Subcutaneous adipose tissue (tissue), 4 donors: ENCODE results near the gene CHRNA4. TPM values are rescaled to one million over a fixed set of nuclear protein-coding genes. Genes with fewer than 3 reads are reported as not detected.

ENCODE experiments used
- total RNA-seq, 4 donors: library from RNA; depleted of rRNA; stranded (reverse); fragments of >200 nt; gene quantifications; one replicate each; pipeline ENCODE4 v1.1.0, GENCODE V29; 2016
- TF ChIP-seq, protein P1 (sequence below): fragments of 450-650 bp; IDR thresholded peaks from one replicate; pipeline ENCODE4 v1.5.1; 2016; ENCODE audit warnings: low read depth, mild to moderate bottlenecking, control low read depth, antibody characterized with exemption, moderate library complexity

CHRNA4 gene
- total RNA-seq, 4 donors from 2014 or later, result not detected

DNA sequence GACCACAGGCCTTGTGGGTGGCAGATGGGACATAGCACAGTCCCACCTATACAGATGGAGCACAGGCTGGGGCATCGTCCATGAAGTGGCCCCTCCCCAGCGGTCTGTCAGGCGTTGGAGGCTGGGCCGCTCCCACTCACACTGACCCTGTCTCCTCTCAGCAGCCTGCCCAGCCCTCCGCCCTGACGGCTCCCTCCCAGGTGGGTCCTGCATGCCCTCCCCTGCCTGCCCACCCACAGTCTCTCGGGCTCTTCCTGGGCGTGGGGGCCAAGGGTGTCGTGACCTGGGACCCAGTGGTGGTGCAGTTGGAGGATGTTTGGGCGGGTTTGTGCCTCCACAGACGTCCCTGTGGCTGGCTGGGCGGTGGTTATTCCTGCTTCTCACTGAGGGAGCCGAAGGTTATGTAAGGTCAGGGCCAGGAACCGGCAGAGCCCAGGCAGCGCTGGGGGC, 45.9 kb downstream of the CHRNA4 start:
- TF ChIP-seq, protein P1, sequence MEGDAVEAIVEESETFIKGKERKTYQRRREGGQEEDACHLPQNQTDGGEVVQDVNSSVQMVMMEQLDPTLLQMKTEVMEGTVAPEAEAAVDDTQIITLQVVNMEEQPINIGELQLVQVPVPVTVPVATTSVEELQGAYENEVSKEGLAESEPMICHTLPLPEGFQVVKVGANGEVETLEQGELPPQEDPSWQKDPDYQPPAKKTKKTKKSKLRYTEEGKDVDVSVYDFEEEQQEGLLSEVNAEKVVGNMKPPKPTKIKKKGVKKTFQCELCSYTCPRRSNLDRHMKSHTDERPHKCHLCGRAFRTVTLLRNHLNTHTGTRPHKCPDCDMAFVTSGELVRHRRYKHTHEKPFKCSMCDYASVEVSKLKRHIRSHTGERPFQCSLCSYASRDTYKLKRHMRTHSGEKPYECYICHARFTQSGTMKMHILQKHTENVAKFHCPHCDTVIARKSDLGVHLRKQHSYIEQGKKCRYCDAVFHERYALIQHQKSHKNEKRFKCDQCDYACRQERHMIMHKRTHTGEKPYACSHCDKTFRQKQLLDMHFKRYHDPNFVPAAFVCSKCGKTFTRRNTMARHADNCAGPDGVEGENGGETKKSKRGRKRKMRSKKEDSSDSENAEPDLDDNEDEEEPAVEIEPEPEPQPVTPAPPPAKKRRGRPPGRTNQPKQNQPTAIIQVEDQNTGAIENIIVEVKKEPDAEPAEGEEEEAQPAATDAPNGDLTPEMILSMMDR, result no peak

DNA sequence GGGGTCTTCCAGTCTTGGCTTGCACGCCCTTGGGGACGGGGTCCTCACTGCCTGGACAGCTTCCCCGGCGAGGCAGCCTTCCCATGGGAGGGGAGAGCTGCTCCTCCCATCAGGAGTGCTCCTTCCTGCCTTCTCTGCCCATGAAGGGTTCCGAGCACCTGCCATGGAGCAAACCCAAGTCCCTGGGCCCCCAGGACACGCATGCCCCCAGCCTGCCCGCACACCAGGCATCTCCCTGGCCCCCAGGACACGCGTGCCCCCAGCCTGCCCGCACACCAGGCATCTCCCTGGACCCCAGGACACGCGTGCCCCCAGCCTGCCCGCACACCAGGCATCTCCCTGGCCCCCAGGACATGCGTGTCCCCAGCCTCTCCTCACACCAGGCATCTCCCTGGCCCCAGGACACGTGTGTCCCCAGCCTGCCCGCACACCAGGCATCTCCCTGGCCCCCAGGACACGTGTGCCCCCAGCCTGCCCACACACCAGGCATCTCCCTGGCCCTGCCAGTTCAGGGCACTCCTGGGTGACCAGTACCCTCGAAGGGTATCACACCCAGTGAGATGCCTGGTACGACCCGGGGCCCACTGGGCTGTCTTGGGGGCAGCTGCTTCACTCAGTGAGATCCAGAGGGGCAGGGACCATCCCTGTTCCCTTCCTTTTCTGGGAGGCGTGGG, 46.4 kb downstream of the CHRNA4 start:
- TF ChIP-seq, protein P1, result no peak

DNA sequence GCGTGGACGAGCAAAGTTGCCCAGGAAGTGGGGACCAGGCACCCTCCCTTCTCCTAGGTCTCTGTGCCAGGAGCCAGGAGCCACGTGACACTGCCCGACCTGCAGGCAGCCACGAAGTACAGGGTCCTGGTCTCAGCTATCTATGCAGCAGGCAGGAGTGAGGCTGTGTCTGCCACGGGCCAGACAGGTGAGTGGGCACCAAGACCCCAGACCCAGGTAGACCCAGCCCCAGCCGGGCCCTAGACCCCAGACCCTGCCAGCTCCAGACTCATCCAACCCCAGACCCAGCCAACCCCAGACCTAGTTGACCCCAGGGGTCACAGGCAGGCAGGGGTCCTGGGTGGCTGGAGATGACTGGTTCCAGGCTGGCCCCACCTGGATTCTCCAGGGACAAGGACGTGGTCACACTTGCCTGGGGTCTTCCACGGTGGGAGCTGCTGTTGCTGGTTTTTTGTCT, 47.1 kb downstream of the CHRNA4 start:
- TF ChIP-seq, protein P1, result no peak

DNA sequence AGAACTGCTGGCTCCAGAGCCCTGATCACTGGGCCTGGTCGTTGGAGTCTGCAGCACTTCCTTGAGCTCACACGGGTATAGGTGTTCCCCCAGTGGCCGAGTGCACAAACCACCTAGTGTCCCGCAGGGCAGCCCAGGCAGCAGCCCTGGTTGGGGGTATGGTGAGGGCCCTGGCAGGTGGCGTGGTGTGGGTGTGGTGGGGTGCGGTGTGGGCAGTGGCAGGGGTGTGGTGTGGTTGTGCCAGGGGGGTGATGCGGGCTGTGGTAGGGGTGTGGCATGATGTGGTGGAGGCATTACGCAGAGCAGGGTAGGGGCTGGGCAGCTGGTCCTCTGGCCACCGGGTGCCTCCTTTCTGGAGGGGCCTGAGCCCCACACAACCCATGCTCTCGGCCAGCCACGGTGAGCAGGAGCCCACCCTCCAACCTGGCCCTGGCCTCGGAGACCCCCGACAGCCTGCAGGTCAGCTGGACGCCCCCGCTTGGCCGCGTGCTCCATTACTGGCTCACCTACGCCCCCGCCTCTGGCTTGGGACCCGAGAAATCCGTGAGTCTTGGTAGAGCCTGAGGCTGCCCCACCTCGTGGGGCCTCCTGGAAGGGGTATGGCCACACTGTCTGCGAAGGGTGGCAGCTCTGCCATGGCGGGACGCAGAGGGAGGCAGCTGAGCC, 47.7 kb downstream of the CHRNA4 start:
- TF ChIP-seq, protein P1, result no peak

DNA sequence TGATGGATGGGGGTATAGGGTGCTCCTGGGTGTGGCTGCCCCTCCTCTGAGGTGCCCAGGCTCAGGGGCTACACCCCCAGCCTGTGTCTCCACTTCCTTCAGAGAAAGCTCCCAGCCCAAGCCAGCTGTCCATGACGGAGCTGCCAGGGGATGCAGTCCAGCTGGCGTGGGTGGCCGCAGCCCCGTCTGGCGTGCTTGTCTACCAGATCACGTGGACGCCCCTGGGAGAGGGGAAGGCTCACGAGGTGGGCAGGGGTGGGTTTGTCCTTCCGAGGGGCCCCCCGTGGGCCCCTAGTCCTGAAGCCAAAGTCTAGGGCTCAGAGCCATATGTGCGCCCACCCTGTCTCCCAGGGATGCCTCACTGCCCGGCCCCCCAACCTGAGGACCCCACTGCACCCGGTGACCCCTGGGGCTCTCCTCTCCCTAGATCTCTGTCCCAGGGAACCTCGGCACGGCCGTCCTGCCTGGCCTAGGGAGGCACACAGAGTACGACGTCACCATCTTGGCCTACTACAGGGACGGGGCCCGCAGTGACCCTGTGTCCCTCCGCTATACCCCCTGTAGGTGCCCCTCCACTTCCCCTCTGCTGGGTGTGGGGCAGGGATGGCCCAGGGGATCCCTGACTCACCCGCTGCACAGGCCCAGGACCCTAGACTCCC, 48.3 kb downstream of the CHRNA4 start:
- TF ChIP-seq, protein P1, result no peak

DNA sequence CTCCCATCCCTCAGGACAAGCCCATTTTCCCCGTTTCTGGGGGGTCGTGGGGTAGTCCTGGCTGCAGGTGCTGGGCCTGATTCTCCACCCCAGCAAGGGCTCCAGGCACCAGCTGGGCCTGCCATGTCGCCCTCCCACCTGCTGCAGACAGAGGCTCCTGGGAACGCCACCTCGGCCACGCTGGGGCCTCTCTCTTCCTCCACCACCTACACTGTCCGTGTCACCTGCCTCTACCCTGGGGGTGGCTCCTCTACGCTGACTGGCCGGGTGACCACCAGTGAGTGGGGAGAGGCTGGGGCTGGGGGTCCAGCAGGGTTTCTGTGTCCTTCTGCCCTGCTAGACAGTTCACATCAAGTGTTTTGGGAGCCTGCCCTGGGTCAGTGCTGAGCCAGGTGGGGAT, 48.9 kb downstream of the CHRNA4 start:
- TF ChIP-seq, protein P1, result no peak

DNA sequence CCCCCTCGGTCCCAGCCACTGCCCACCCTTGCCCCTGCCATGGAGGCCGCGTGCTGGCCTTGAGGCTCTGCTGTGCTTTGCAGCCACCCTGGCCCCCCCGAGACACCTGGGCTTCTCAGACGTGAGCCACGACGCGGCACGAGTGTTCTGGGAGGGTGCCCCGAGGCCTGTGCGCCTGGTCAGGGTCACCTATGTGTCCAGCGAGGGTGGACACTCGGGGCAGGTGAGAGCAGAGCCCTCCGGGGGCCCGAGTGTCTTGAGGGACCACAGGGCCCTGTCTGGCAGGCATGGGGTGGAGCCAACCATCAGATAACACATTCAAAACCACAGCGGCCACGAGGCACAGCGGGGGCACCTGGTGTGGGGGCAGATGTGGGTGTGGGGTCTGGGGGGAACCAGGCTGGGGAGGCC, 49.3 kb downstream of the CHRNA4 start:
- TF ChIP-seq, protein P1, result no peak
